ENCODE measurements around the gene DENND4C. TPM values are rescaled to one million over a fixed set of nuclear protein-coding genes. Genes with fewer than 3 reads are reported as not detected.
A peak's percentile ranks its signal among the peaks of the same experiment; 100 is the strongest.

The DENND4C gene
- total RNA-seq, 1 experiment from 2014 or later = 26.6 TPM

DNA sequence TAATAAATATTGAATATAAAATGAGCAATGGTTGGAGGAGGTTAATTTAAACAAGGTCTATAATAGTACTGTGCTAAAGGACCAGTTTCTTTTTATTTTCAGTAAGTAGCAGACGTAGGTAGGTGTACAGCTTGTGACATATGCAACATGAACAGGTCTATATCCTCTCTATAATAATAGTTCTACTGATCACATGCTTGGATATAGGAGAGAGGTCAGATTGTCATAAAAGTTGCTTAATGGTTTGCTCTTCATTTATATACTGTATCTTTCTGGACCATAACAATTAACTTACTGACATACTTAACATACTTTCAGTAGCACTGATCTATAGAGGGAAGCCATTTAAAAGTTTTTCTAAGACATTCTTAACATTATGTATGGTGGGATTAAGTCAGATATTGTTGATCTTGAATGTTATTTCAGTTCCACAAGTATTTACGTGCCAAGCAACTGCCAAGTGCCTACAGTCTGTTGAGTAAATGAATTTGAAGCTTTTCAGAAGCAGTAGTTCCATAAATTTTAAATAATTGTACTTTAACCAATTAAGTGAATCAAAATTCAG lies 68.0 kb downstream of the DENND4C start:
- Histone ChIP-seq H4K5ac (ENCODE audit: insufficient read length, low read depth, low read length) (no peak overlapping the region), H3K9ac (ENCODE audit: extremely low read depth, insufficient read length, low read length) (no peak overlapping the region), H3K14ac (ENCODE audit: insufficient read depth, low read length) (no peak overlapping the region), H4K8ac (replicated peaks; ENCODE audit: insufficient read length, low read depth, low read length) (no peak overlapping the region), H2AK5ac (ENCODE audit: insufficient read length, low read length) (no peak overlapping the region), H3K4me2 (ENCODE audit: insufficient read depth, insufficient read length, low read length) (no peak overlapping the region), H2BK20ac (ENCODE audit: low read depth, low read length, poor library complexity, severe bottlenecking) (no peak overlapping the region), H3K79me2 (ENCODE audit: insufficient read depth, low read length) (no peaks in the 10 kb centered on the region), H2BK120ac (ENCODE audit: low read depth, low read length, poor library complexity, severe bottlenecking) (no peak overlapping the region), H3K27me3 (ENCODE audit: insufficient read depth, low read length) (no peaks in the 10 kb centered on the region), H4K91ac (ENCODE audit: insufficient read length, low read depth, low read length) (no peak overlapping the region), H3K9me3 (ENCODE audit: control insufficient read depth, low read depth, low read length) (no peaks in the 10 kb centered on the region), H3K23me2 (ENCODE audit: insufficient read length, low read depth, low read length, poor library complexity, severe bottlenecking) (no peaks in the 10 kb centered on the region), H2BK5ac (ENCODE audit: insufficient read length, low read length) (no peak overlapping the region), H3K4ac (ENCODE audit: low read depth, low read length) (no peak overlapping the region), H3K79me1 (ENCODE audit: insufficient read depth, low read depth, low read length, poor library complexity, severe bottlenecking) (no peaks in the 10 kb centered on the region), H3K56ac (ENCODE audit: insufficient read length, low read depth, low read length) (no peak overlapping the region), H2AFZ (ENCODE audit: low read length) (no peak overlapping the region), H3K27ac (ENCODE audit: insufficient read length, low read depth, low read length) (no peak overlapping the region), H2BK12ac (ENCODE audit: insufficient read length, low read depth, low read length) (no peak overlapping the region), H3K18ac (ENCODE audit: insufficient read length, low read depth, low read length) (no peak overlapping the region), H3K4me1 (ENCODE audit: insufficient read depth, low read length) (no peaks in the 10 kb centered on the region), H2BK15ac (ENCODE audit: low read depth, low read length) (no peak overlapping the region), H3K23ac (ENCODE audit: insufficient read length, low read depth, low read length) (no peak overlapping the region), H4K20me1 (ENCODE audit: control insufficient read depth, insufficient read depth, insufficient read length) (no peaks in the 10 kb centered on the region), H3T11ph (ENCODE audit: low read length) (no peak overlapping the region)
- H3K27me3 Mint-ChIP-seq (ENCODE audit: low read depth) = no peaks in the 10 kb centered on the region
- no peak overlapping the region for H3K4me3 Mint-ChIP-seq
- peak overlapping the region in 1 of 3 experiments; percentile 49; a peak in 1 of 7 replicates for H3K27ac Mint-ChIP-seq
- TF ChIP-seq CTCF (conservative IDR thresholded peaks at IDR 0.05) = no peak
- DNase-seq = no peak
- no peaks in the 10 kb centered on the region for H3K4me1 Mint-ChIP-seq
- peaks cover 4 to 30% (median 22%) of the 10 kb centered on the region in 3 experiments; a peak in 6 of 7 replicates for H3K36me3 Mint-ChIP-seq (ENCODE audit: insufficient read depth in 1 of 3, low read depth in 3 of 3)
- no CpG with 5 or more reads among the region's 2 CpGs for WGBS (ENCODE audit: extremely low coverage, insufficient read length, low lambda C conversion rate)
- H3K9me3 Mint-ChIP-seq = no peaks in the 10 kb centered on the region

Measured in H9 (cell line).